KMS-11 (cell line): ENCODE data around the gene RELB.

ENCODE experiments used
- H2AFZ ChIP-seq: fragments of 200-600 bp; sonication (generic); 2 replicates; pipeline ENCODE4 v1.6.1; 2016; ENCODE audit warnings: antibody characterized with exemption, mixed run types, low read depth
- H3K27ac ChIP-seq: fragments of 200-600 bp; sonication (generic); 2 replicates; pipeline ENCODE4 v1.6.1; 2016; ENCODE audit warnings: mild to moderate bottlenecking, mixed run types
- H3K27me3 ChIP-seq: fragments of 200-600 bp; sonication (generic); 2 replicates; pipeline ENCODE4 v1.6.1; 2017; ENCODE audit warnings: mild to moderate bottlenecking, low read depth, mixed run types, moderate library complexity; ENCODE audit not compliant: insufficient read depth
- H3K36me3 ChIP-seq: fragments of 200-600 bp; sonication (generic); 2 replicates; pipeline ENCODE4 v1.6.1; 2017; ENCODE audit warnings: mild to moderate bottlenecking, mixed run types; ENCODE audit not compliant: insufficient read depth
- H3K4me1 ChIP-seq: fragments of 200-600 bp; sonication (generic); 2 replicates; pipeline ENCODE4 v1.6.1; 2016; ENCODE audit warnings: mild to moderate bottlenecking, low read depth, mixed run types; ENCODE audit not compliant: poor library complexity, severe bottlenecking
- H3K4me2 ChIP-seq: fragments of 200-600 bp; sonication (generic); 2 replicates; pipeline ENCODE4 v1.7.0; 2016; ENCODE audit warnings: mild to moderate bottlenecking, mixed run types
- H3K4me3 ChIP-seq: fragments of 200-600 bp; sonication (generic); IDR thresholded peaks from 2 replicates; pipeline ENCODE4 v1.6.1; 2017; ENCODE audit warnings: low read depth, low read length, mixed read lengths; ENCODE audit not compliant: insufficient read depth
- H3K79me2 ChIP-seq: fragments of 200-600 bp; sonication (generic); 2 replicates; pipeline ENCODE4 v1.6.1; 2016; ENCODE audit warnings: low read depth, mixed run types; ENCODE audit not compliant: insufficient read depth
- H3K9ac ChIP-seq: fragments of 200-600 bp; sonication (generic); 2 replicates; pipeline ENCODE4 v1.6.1; 2016; ENCODE audit warnings: mild to moderate bottlenecking, mixed run types
- H4K20me1 ChIP-seq: fragments of 200-600 bp; sonication (generic); 2 replicates; pipeline ENCODE4 v1.6.1; 2016; ENCODE audit warnings: mild to moderate bottlenecking, mixed run types; ENCODE audit not compliant: insufficient read depth
- CTCF ChIP-seq: fragments of 200-600 bp; sonication (generic); conservative IDR thresholded peaks from 2 replicates; pipeline ENCODE4 v1.6.1; 2017; ENCODE audit warnings: low read depth, mild to moderate bottlenecking, antibody characterized with exemption, low read length, moderate library complexity, mixed read lengths

Gene RELB

GRCh38 chr19:45086480-45086879 is 85.2 kb downstream of the RELB start:
- H4K20me1 ChIP-seq = no peaks in the 10 kb centered on the region; the same call in 1 of the 2 replicates
- no peak overlapping the region for H3K27ac ChIP-seq
- no peaks in the 10 kb centered on the region for H3K27me3 ChIP-seq
- no peak overlapping the region for H3K9ac ChIP-seq
- H2AFZ ChIP-seq = no peak overlapping the region
- H3K4me2 ChIP-seq = no peak overlapping the region
- no peak overlapping the region for H3K4me3 ChIP-seq
- peaks cover 41% of the 10 kb centered on the region for H3K79me2 ChIP-seq
- H3K4me1 ChIP-seq = peaks cover 5% of the 10 kb centered on the region
- H3K36me3 ChIP-seq = peaks cover 6% of the 10 kb centered on the region; the same call in 1 of the 2 replicates
- TF ChIP-seq CTCF = no peak

- Histone ChIP-seq H3K4me1 (peaks cover 5% of the 10 kb centered on the region), H3K36me3 (peaks cover 6% of the 10 kb centered on the region; the same call in 1 of the 2 replicates), H3K27me3 (no peaks in the 10 kb centered on the region), H4K20me1 (no peaks in the 10 kb centered on the region; the same call in 1 of the 2 replicates), H3K9ac (no peak overlapping the region), H3K4me2 (no peak overlapping the region), H3K79me2 (peaks cover 30% of the 10 kb centered on the region), H3K27ac (no peak overlapping the region), H2AFZ (no peak overlapping the region), H3K4me3 (no peak overlapping the region)
- TF ChIP-seq CTCF = no peak
Measured at GRCh38 chr19:45087531-45087930, 86.3 kb downstream of the RELB start.
